Parathyroid adenoma (tissue), 2 donors: ENCODE data around the gene TPPP.
A peak's percentile ranks its signal among the peaks of the same experiment; 100 is the strongest.

Source experiments
- H2AFZ ChIP-seq: fragments of 300-600 bp; sonication (generic); one replicate; pipeline ENCODE4 v1.7.0; 2017; ENCODE audit warnings: antibody characterized with exemption, mild to moderate bottlenecking
- H3K27ac ChIP-seq: fragments of 300-600 bp; sonication (generic); one replicate; pipeline ENCODE4 v1.7.0; 2017
- H3K27me3 ChIP-seq: fragments of 300-600 bp; sonication (generic); one replicate; pipeline ENCODE4 v1.7.0; 2017; ENCODE audit warnings: low read length; ENCODE audit not compliant: control insufficient read depth, insufficient read depth
- H3K36me3 ChIP-seq: fragments of 300-600 bp; sonication (generic); one replicate; pipeline ENCODE4 v1.7.0; 2017; ENCODE audit warnings: low read length; ENCODE audit not compliant: control insufficient read depth, insufficient read depth
- H3K4me1 ChIP-seq: fragments of 300-600 bp; sonication (generic); one replicate; pipeline ENCODE4 v1.7.0; 2017; ENCODE audit warnings: control low read depth
- H3K4me2 ChIP-seq: fragments of 300-600 bp; sonication (generic); one replicate; pipeline ENCODE4 v1.7.0; 2017; ENCODE audit warnings: low read length
- H3K4me3 ChIP-seq: fragments of 300-600 bp; sonication (generic); one replicate; pipeline ENCODE4 v1.7.0; 2017; ENCODE audit warnings: low read depth, low read length
- H3K79me2 ChIP-seq: fragments of 300-600 bp; sonication (generic); one replicate; pipeline ENCODE4 v1.7.0; 2017; ENCODE audit warnings: control low read depth
- H3K9ac ChIP-seq: fragments of 300-600 bp; sonication (generic); one replicate; pipeline ENCODE4 v1.7.0; 2017; ENCODE audit warnings: mild to moderate bottlenecking
- H3K9me3 ChIP-seq: fragments of 300-600 bp; sonication (generic); one replicate; pipeline ENCODE4 v1.7.0; 2017; ENCODE audit warnings: low read length; ENCODE audit not compliant: control insufficient read depth
- TF ChIP-seq, protein P1 (sequence below): fragments of 300-600 bp; sonication (generic); IDR thresholded peaks from one replicate; pipeline ENCODE4 v1.7.0; 2017; ENCODE audit warnings: antibody characterized with exemption, mild to moderate bottlenecking
- donor health status: primary hyperparathyroidism.

TPPP gene

DNA sequence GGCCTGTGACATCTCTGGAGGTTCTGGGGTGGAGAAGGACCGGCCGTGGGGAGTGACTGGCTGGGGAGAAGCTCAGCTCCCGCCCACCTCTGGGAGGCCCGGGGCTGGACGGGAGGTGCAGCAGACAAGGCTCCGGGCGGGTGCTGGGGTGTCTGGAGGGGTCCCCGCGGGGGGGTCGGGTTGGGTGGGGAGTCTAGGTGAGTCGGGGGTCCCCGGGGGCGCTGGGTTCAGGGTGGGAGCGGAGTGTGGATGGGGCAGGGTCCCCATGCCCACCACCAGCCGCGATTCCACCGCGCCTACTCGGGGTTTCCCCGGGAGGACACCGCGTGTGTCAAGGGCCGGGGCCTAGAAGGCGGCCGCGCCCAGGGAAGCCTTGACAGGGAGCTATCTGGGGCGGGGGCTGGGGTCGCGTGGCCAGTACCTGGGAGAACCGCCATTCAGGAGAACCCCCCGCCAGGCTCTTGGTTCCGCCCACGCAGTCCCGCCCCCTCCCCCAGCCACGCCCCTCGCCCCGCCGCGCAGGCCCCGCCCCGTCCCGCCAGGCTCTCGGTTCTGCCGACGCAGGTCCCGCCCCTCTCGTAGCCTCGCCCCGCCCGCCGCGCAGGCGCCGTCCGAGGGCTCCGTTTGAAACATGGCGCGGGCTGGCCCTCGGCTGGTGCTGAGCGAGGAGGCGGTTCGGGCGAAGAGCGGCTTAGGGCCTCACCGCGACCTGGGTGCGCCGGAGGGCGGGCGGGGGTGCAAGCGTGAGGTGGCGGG is 81.2 kb downstream of the TPPP start, which contains the start of gene CEP72:
CEP72 (plus strand) TSS at position 610 of the 756 bp plus-strand sequence; CDS start at position 632, 22 bp downstream.
- peaks cover 5% of the 10 kb centered on the region for H3K79me2 ChIP-seq
- H3K9me3 ChIP-seq: no peaks in the 10 kb centered on the region
- TF ChIP-seq, protein P1, sequence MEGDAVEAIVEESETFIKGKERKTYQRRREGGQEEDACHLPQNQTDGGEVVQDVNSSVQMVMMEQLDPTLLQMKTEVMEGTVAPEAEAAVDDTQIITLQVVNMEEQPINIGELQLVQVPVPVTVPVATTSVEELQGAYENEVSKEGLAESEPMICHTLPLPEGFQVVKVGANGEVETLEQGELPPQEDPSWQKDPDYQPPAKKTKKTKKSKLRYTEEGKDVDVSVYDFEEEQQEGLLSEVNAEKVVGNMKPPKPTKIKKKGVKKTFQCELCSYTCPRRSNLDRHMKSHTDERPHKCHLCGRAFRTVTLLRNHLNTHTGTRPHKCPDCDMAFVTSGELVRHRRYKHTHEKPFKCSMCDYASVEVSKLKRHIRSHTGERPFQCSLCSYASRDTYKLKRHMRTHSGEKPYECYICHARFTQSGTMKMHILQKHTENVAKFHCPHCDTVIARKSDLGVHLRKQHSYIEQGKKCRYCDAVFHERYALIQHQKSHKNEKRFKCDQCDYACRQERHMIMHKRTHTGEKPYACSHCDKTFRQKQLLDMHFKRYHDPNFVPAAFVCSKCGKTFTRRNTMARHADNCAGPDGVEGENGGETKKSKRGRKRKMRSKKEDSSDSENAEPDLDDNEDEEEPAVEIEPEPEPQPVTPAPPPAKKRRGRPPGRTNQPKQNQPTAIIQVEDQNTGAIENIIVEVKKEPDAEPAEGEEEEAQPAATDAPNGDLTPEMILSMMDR: no peak
- no peaks in the 10 kb centered on the region for H3K36me3 ChIP-seq
- H3K9ac ChIP-seq: no peak within 1 kb of the TSS
- peak within 1 kb of the TSS; percentile 94 for H2AFZ ChIP-seq
- H3K27ac ChIP-seq: no peak within 1 kb of the TSS
- H3K4me3 ChIP-seq: peak within 1 kb of the TSS; percentile 56
- no peaks in the 10 kb centered on the region for H3K27me3 ChIP-seq
- H3K4me2 ChIP-seq: peak within 1 kb of the TSS; percentile 86
- peaks cover 3% of the 10 kb centered on the region for H3K4me1 ChIP-seq

DNA sequence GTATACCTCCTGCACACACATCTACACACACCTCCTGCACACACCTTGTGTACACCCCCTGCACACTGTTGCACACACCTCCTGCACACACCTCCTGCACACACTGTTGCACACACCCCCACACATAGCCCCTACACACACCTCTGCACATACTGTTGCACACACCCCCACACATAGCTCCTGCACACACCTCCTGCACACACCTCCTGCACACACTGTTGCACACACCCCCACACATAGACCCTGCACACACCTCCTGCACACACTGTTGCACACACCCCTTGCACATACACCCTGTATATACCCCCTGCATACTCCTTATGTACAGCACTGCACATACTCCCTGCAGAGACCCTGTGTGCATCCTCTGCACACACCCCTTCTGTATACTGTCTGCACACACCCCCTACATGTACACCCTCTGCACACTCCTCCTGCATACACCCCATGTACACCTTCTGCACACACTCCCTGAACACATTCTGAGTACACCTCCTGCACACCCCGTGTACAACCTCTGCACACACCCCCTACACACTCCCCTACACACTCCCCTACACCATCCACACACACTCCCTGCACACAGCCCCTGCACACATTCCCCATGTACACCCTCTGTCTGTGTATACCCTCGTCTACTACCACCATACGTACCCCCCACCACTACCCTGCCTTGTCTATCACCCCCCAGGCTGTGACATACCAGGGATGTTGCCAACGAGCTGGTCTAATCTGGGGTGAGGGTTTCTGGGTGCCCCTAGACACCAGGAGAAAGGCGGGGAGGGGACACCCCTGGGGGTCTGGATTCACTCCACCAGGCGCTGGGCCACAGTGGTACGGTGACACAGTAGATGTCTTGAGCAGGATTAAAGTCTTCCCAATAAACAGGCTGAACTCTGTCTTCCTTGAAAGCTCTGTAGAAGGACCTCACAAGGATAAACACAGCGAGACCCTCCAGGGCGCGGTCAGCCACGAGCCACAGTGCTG is 82.1 kb downstream of the TPPP start:
- H3K36me3 ChIP-seq: no peaks in the 10 kb centered on the region
- H3K79me2 ChIP-seq: peaks cover 5% of the 10 kb centered on the region
- H2AFZ ChIP-seq: peak overlapping the region; percentile 94
- no peaks in the 10 kb centered on the region for H3K27me3 ChIP-seq
- peaks cover 3% of the 10 kb centered on the region for H3K4me1 ChIP-seq
- no peak overlapping the region for H3K27ac ChIP-seq
- H3K9ac ChIP-seq: no peak overlapping the region
- peak overlapping the region; percentile 74 for H3K4me2 ChIP-seq
- no peaks in the 10 kb centered on the region for H3K9me3 ChIP-seq
- peak overlapping the region; percentile 56 for H3K4me3 ChIP-seq
- TF ChIP-seq, protein P1: no peak

DNA sequence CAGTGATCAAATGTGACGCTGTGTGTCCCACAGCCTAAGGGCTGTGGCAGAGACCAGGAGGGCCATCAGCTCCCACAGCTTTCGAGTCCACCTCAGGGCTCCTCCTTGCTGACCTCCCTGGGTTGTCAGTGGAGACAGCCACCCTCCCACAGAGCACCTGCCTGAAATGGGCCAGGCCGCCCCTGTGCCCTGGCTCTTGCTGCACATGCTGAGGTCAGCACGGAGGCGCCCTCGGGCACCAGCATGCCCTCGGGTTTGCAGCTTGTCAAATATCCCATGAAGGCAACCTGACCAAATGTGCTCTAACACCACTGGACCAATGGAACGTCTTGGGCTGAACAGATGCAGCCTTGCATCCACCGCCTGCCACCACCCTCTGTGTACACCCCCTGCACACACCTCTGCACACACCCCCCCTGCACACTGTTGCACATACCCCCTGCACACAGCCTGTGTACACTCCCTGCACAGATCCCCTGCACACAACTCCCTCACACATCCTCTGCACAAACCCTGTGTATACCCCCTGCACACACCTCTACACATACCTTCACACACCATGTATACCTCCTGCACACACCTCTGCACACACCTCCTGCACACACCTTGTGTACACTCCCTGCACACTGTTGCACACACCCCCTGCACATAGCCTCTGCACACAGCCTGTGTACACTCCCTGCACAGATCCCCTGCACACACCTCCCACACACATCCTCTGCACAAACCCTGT is 83.0 kb downstream of the TPPP start:
- Histone ChIP-seq H3K27ac (no peak overlapping the region), H3K9me3 (no peaks in the 10 kb centered on the region), H3K79me2 (peaks cover 5% of the 10 kb centered on the region), H2AFZ (no peak overlapping the region), H3K9ac (no peak overlapping the region), H3K4me1 (peaks cover 3% of the 10 kb centered on the region), H3K27me3 (no peaks in the 10 kb centered on the region), H3K4me2 (no peak overlapping the region), H3K36me3 (no peaks in the 10 kb centered on the region), H3K4me3 (no peak overlapping the region)
- TF ChIP-seq, protein P1: no peak
